Astrocyte of the spinal cord (primary cell): ENCODE data around the gene CASP4.

Experiments
- DNase-seq: peaks from one replicate; pipeline ENCODE4 v3.0.0; 2011; ENCODE audit warnings: low read depth, low spot score
- H3K4me3 ChIP-seq: 2 replicates; pipeline ENCODE4 v1.5.1; 2011; ENCODE audit warnings: low read depth, mild to moderate bottlenecking, low read length, moderate library complexity
- CTCF ChIP-seq: IDR thresholded peaks from 2 replicates; pipeline ENCODE4 v1.5.1; 2012; ENCODE audit warnings: low read depth, mild to moderate bottlenecking, low read length, inconsistent platforms
- in situ Hi-C: cut with HindIII; loops from 2 replicates; pipeline ENCODE4 v1.10.0; 2017; ENCODE audit warnings: low sequenced_read_pairs

Gene CASP4

GRCh38 chr11:104999721-105000120 is 31.3 kb upstream of the CASP4 start:
- no peak for DNase-seq
- TF ChIP-seq CTCF: no peak
- in situ Hi-C loops: no loop called here
- no peak overlapping the region for H3K4me3 ChIP-seq

GRCh38 chr11:104997288-104997687 is 28.9 kb upstream of the CASP4 start:
- TF ChIP-seq CTCF: no peak
- no peak overlapping the region for H3K4me3 ChIP-seq
- in situ Hi-C loops: no loop called here
- DNase-seq: no peak

GRCh38 chr11:104995001-104995408 is 26.6 kb upstream of the CASP4 start:
- TF ChIP-seq CTCF: no peak
- H3K4me3 ChIP-seq: no peak overlapping the region

GRCh38 chr11:104992781-104993180 is 24.4 kb upstream of the CASP4 start:
- in situ Hi-C loops: no loop called here
- TF ChIP-seq CTCF: no peak
- no peak for DNase-seq
- no peak overlapping the region for H3K4me3 ChIP-seq

More at GRCh38 chr11:104995001-104995408, 26.6 kb upstream of the CASP4 start:
- in situ Hi-C loops: no loop called here
- DNase-seq: no peak

GRCh38 chr11:104991994-104992393 is 23.6 kb upstream of the CASP4 start:
- in situ Hi-C loops: no loop called here
- no peak overlapping the region for H3K4me3 ChIP-seq
- no peak for TF ChIP-seq CTCF

GRCh38 chr11:104984808-104985207 is 16.4 kb upstream of the CASP4 start:
- H3K4me3 ChIP-seq: no peak overlapping the region
- in situ Hi-C loops: no loop called here
- TF ChIP-seq CTCF: no peak
- no peak for DNase-seq

More at GRCh38 chr11:104991994-104992393, 23.6 kb upstream of the CASP4 start:
- DNase-seq: no peak

- TF ChIP-seq CTCF: no peak
These were observed 11.5 kb upstream of the CASP4 start for GRCh38 chr11:104979839-104980238.

More at GRCh38 chr11:104979839-104980238, 11.5 kb upstream of the CASP4 start:
- in situ Hi-C loops: no loop called here
- no peak overlapping the region for H3K4me3 ChIP-seq
- no peak for DNase-seq
